Caco-2 (cell line): ENCODE measurements around the gene SLC32A1. TPM values are rescaled to one million over a fixed set of nuclear protein-coding genes. Genes with fewer than 3 reads are reported as not detected.

Source experiments
- BruUV-seq: library from RNA; stranded (reverse); fragments of 400-500 nt; replicated peaks from 2 replicates; lab custom pipeline; 2021; lab: Mats Ljungman, UMichigan
- CTCF ChIA-PET: fragments of 300-600 bp; sonication (Branson Sonifier 250); formaldehyde crosslinking; loops from one replicate; lab custom pipeline; 2022; ENCODE audit warnings: antibody characterized with exemption; lab: Charles Lee
- POLR2A ChIA-PET: fragments of 300-600 bp; sonication (Branson Sonifier 250); formaldehyde crosslinking; loops from one replicate; lab custom pipeline; 2022; ENCODE audit warnings: antibody characterized with exemption; lab: Charles Lee
- DNase-seq, 2 experiments: peaks; one replicate each; pipeline versions ENCODE4 v3.0.0 to v3.0.0-alpha.2; 2020 to 2022
- H3K27me3 ChIP-seq: replicated peaks from 2 replicates; pipeline ENCODE4 v1.6.0; 2011; ENCODE audit warnings: low read length; ENCODE audit not compliant: control insufficient read depth, insufficient read depth
- H3K36me3 ChIP-seq: 2 replicates; pipeline ENCODE4 v1.5.1; 2011; ENCODE audit warnings: low read length; ENCODE audit not compliant: control insufficient read depth, insufficient read depth
- H3K4me1 ChIP-seq: fragments of 250-450 bp; sonication (Bioruptor Pico); 2 replicates; pipeline ENCODE4 v1.5.1; 2020; ENCODE audit warnings: mild to moderate bottlenecking
- H3K4me3 ChIP-seq: 2 replicates; pipeline ENCODE4 v1.5.1; 2011; ENCODE audit warnings: low read depth, mild to moderate bottlenecking, control low read depth, low read length
- H3K9me3 ChIP-seq: fragments of 250-450 bp; sonication (Bioruptor Pico); 2 replicates; pipeline ENCODE4 v1.5.1; 2020; ENCODE audit warnings: mild to moderate bottlenecking, moderate library complexity
- H3K27ac Mint-ChIP-seq: one replicate; pipeline ENCODE4 v1.8.0; 2022; ENCODE audit warnings: mixed read lengths; ENCODE audit not compliant: unreplicated experiment
- H3K27me3 Mint-ChIP-seq: one replicate; pipeline ENCODE4 v1.8.0; 2022; ENCODE audit warnings: mixed read lengths; ENCODE audit not compliant: insufficient read depth, unreplicated experiment
- H3K36me3 Mint-ChIP-seq: one replicate; pipeline ENCODE4 v1.8.0; 2022; ENCODE audit warnings: mild to moderate bottlenecking, mixed read lengths; ENCODE audit not compliant: insufficient read depth, unreplicated experiment
- H3K4me1 Mint-ChIP-seq: one replicate; pipeline ENCODE4 v1.8.0; 2022; ENCODE audit warnings: low read depth, mixed read lengths; ENCODE audit not compliant: unreplicated experiment
- H3K4me3 Mint-ChIP-seq: one replicate; pipeline ENCODE4 v1.8.0; 2022; ENCODE audit warnings: mild to moderate bottlenecking, moderate library complexity, mixed read lengths; ENCODE audit not compliant: unreplicated experiment
- H3K9me3 Mint-ChIP-seq: one replicate; pipeline ENCODE4 v1.8.0; 2022; ENCODE audit warnings: mixed read lengths; ENCODE audit not compliant: unreplicated experiment
- CTCF ChIP-seq, 2 experiments: fragments of 200-600 bp in 1 of 2; IDR thresholded peaks; 1 replicate in 1 of 2; 2 replicates in 1 of 2; pipeline versions ENCODE4 v1.5.1 to v1.8.0; 2011 to 2022; ENCODE audit warnings: antibody characterized with exemption in 1 of 2, control low read depth in 1 of 2, inconsistent platforms in 1 of 2, low read depth in 1 of 2, low read length in 1 of 2, mild to moderate bottlenecking in 1 of 2, moderate library complexity in 1 of 2; ENCODE audit not compliant: insufficient read depth in 1 of 2, severe bottlenecking in 1 of 2, unreplicated experiment in 1 of 2
- intact Hi-C: fragments of 100-400 bp; cut with micrococcal nuclease; formaldehyde crosslinking; loops from one replicate; pipeline ENCODE4 v1.10.0; 2022; ENCODE audit not compliant: unreplicated experiment
- total RNA-seq: library from RNA; stranded (reverse); gene quantifications from 2 replicates; pipeline ENCODE4 v1.2.3, GENCODE V29; 2022

SLC32A1 gene
- total RNA-seq, 1 experiment from 2014 or later = not detected

DNA sequence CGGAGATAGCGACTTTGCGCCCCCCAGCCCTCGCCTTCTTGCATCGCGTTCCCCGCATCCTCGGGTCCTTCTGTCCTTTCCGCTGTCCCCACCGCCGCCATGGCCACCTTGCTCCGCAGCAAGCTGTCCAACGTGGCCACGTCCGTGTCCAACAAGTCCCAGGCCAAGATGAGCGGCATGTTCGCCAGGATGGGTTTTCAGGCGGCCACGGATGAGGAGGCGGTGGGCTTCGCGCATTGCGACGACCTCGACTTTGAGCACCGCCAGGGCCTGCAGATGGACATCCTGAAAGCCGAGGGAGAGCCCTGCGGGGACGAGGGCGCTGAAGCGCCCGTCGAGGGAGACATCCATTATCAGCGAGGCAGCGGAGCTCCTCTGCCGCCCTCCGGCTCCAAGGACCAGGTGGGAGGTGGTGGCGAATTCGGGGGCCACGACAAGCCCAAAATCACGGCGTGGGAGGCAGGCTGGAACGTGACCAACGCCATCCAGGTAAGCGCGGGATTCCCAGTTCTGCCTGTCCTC lies 401 bp downstream of the SLC32A1 start:
- no TSS peak for BruUV-seq
- H3K9me3 ChIP-seq = peaks cover 2% of the 10 kb centered on the region; the same call in 1 of the 2 replicates
- no peak overlapping the region for H3K4me3 ChIP-seq
- Mint-ChIP-seq H3K9me3 (no peaks in the 10 kb centered on the region), H3K4me1 (no peaks in the 10 kb centered on the region), H3K27me3 (peaks cover 66% of the 10 kb centered on the region), H3K36me3 (no peaks in the 10 kb centered on the region), H3K27ac (no peak overlapping the region), H3K4me3 (no peak overlapping the region)
- POLR2A ChIA-PET = no interaction called here
- no peak for TF ChIP-seq CTCF (IDR thresholded peaks at IDR 0.05; ENCODE audit: insufficient read depth in 1 of 2, low read depth in 1 of 2, low read length in 1 of 2, severe bottlenecking in 1 of 2, unreplicated experiment in 1 of 2)
- H3K27me3 ChIP-seq = peaks cover 7% of the 10 kb centered on the region; the same call in 1 of the 2 replicates
- no peaks in the 10 kb centered on the region; the same call in 1 of the 2 replicates for H3K4me1 ChIP-seq
- CTCF ChIA-PET = no interaction called here
- no peaks in the 10 kb centered on the region for H3K36me3 ChIP-seq
- no peak for DNase-seq
- intact Hi-C loops = no loop called here

GRCh38 chr20:38725148-38725901 lies 1.0 kb downstream of the SLC32A1 start:
- no peak overlapping the region for H3K4me3 Mint-ChIP-seq
- ChIA-PET CTCF (interaction anchor here (0.6 to 1.4 kb wide), 6 partner anchors 8 to 67 kb away, joined by 3 to 8 read pairs (median 3); no protein-coding TSS in a partner anchor), POLR2A (no interaction called here)
- H3K27me3 Mint-ChIP-seq = peaks cover 71% of the 10 kb centered on the region
- no peaks in the 10 kb centered on the region for H3K36me3 Mint-ChIP-seq
- H3K4me3 ChIP-seq = no peak overlapping the region
- H3K36me3 ChIP-seq = no peaks in the 10 kb centered on the region
- H3K4me1 Mint-ChIP-seq = peaks cover 5% of the 10 kb centered on the region
- intact Hi-C loops = no loop called here
- H3K27me3 ChIP-seq = peaks cover 8% of the 10 kb centered on the region
- H3K9me3 Mint-ChIP-seq = no peaks in the 10 kb centered on the region
- peaks cover 2% of the 10 kb centered on the region; the same call in 1 of the 2 replicates for H3K9me3 ChIP-seq
- H3K4me1 ChIP-seq = peaks cover 6% of the 10 kb centered on the region
- TF ChIP-seq CTCF (IDR thresholded peaks at IDR 0.05; ENCODE audit: insufficient read depth in 1 of 2, low read depth in 1 of 2, low read length in 1 of 2, severe bottlenecking in 1 of 2, unreplicated experiment in 1 of 2) = no peak
- no peak for DNase-seq
- BruUV-seq = no TSS peak
- no peak overlapping the region for H3K27ac Mint-ChIP-seq

DNA sequence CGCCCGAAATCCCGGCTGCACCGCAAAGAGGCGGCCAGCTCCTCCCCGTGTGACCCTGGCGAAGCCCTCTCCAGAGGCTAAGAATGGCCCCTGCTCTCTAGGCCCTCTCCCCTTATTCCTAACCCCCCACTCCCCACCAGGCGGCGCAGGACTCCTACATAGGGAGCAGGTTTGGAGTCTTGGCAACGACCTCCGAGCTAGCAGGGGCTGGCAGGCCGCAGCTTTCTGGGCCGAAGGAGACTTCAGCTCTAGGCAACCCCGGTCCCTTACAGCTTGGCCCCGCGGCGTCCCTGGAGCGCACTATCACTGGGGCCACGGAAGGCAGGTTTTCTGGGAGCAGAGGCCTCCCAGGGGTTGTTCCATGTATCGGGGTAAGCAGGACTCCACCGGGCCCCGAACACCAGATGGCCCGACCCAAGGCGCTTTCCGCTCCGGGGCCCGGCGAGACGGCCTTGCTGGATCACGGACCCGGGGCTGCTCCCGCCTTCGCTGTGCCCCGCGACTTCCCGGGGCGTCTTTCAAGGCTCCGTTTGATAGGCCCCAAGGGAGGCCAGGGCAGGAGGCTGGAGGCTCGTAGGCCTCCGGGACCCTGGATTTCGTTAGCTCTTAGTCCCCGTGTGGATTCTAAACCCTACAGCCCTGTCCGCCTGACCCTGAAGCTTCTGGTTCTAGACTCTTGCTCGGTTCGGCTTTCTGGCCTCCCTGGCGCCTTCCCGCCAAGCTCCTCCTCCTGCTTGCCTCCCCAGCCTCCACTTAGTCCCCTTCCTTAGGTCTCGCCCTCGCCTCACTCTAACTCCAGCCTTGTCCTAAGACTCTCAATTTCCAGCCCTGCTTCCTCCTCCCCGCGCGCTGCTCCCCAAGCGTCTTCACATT lies 1.9 kb downstream of the SLC32A1 start:
- Mint-ChIP-seq H3K36me3 (no peaks in the 10 kb centered on the region), H3K4me1 (peaks cover 12% of the 10 kb centered on the region), H3K27ac (no peak overlapping the region), H3K27me3 (peaks cover 67% of the 10 kb centered on the region), H3K4me3 (no peak overlapping the region), H3K9me3 (no peaks in the 10 kb centered on the region)
- peak; percentile 74 to 79 for DNase-seq
- Histone ChIP-seq H3K4me1 (peaks cover 14% of the 10 kb centered on the region), H3K36me3 (no peaks in the 10 kb centered on the region), H3K9me3 (peaks cover 2% of the 10 kb centered on the region; the same call in 1 of the 2 replicates), H3K4me3 (no peak overlapping the region), H3K27me3 (peaks cover 10% of the 10 kb centered on the region)
- CTCF ChIA-PET = interaction anchor here (0.6 to 1.4 kb wide), 9 partner anchors 8 to 323 kb away, joined by 3 to 9 read pairs (median 3); partner anchors contain the start of gene ACTR5
- intact Hi-C loops = loop anchor here (1.0 kb wide), 2 partner anchors 25 to 80 kb away; no protein-coding TSS in a partner anchor
- no TSS peak for BruUV-seq
- POLR2A ChIA-PET = no interaction called here
- peak; percentile 67 to 71 for TF ChIP-seq CTCF (IDR thresholded peaks at IDR 0.05; ENCODE audit: insufficient read depth in 1 of 2, low read depth in 1 of 2, low read length in 1 of 2, severe bottlenecking in 1 of 2, unreplicated experiment in 1 of 2)
